OCI-LY3 (cell line): ENCODE results near the gene PRPS2.

ENCODE experiments used
- H2AFZ ChIP-seq: fragments of 200-600, 300-600 bp; shearing (Covaris generic); 2 replicates; pipeline ENCODE4 v1.6.0; 2014; ENCODE audit warnings: antibody characterized with exemption, low read depth, low read length
- H3K27ac ChIP-seq: fragments of 200-600, 300-600 bp; sonication (generic); 2 replicates; pipeline ENCODE4 v1.5.1; 2014; ENCODE audit warnings: mild to moderate bottlenecking, low read length, moderate library complexity, mixed read lengths
- H3K27me3 ChIP-seq: fragments of 200-600, 300-600 bp; sonication (generic); 2 replicates; pipeline ENCODE4 v1.6.1; 2014; ENCODE audit warnings: low read depth, low read length, mixed read lengths
- H3K36me3 ChIP-seq: fragments of 200-600, 300-600 bp; sonication (generic); replicated peaks from 2 replicates; pipeline ENCODE3; 2014; ENCODE audit warnings: low read depth, low read length, mixed read lengths
- H3K4me1 ChIP-seq: fragments of 300-600, 200-600 bp; sonication (generic); 2 replicates; pipeline ENCODE4 v1.6.1; 2014; ENCODE audit warnings: low read length, mixed read lengths
- H3K4me2 ChIP-seq: fragments of 200-600, 300-600 bp; sonication (generic); 2 replicates; pipeline ENCODE4 v1.6.1; 2014; ENCODE audit warnings: low read length, mixed read lengths
- H3K4me3 ChIP-seq: fragments of 300-600, 200-600 bp; sonication (generic); 2 replicates; pipeline ENCODE4 v1.5.1; 2014; ENCODE audit warnings: antibody characterized with exemption, mild to moderate bottlenecking, low read length, moderate library complexity
- H3K79me2 ChIP-seq: fragments of 300-600, 200-600 bp; shearing (Covaris generic); 2 replicates; pipeline ENCODE4 v1.6.1; 2014; ENCODE audit warnings: mild to moderate bottlenecking, low read length, mixed read lengths
- H3K9ac ChIP-seq: fragments of 300-600, 200-600 bp; shearing (Covaris generic); 2 replicates; pipeline ENCODE4 v1.6.0; 2014; ENCODE audit warnings: mild to moderate bottlenecking, low read length, moderate library complexity
- H3K9me3 ChIP-seq: fragments of 200-600, 300-600 bp; shearing (Covaris generic); 2 replicates; pipeline ENCODE4 v1.6.1; 2014; ENCODE audit warnings: low read length, mixed read lengths; ENCODE audit not compliant: insufficient read depth
- H4K20me1 ChIP-seq: fragments of 200-600, 300-600 bp; sonication (generic); 2 replicates; pipeline ENCODE4 v1.6.1; 2016; ENCODE audit warnings: low read length, mixed read lengths; ENCODE audit not compliant: insufficient read depth
- EZH2phosphoT487 ChIP-seq: fragments of 200-600 bp; shearing (Covaris generic); IDR thresholded peaks from 2 replicates; pipeline ENCODE4 v1.6.1; 2018; ENCODE audit warnings: antibody characterized with exemption, mixed run types, low read depth
- TF ChIP-seq, protein P1 (sequence below): fragments of 200-600, 300-600 bp; sonication (generic); IDR thresholded peaks from 2 replicates; pipeline ENCODE4 v1.5.1; 2014; ENCODE audit warnings: antibody characterized with exemption, low read length, low read depth

The PRPS2 gene

DNA sequence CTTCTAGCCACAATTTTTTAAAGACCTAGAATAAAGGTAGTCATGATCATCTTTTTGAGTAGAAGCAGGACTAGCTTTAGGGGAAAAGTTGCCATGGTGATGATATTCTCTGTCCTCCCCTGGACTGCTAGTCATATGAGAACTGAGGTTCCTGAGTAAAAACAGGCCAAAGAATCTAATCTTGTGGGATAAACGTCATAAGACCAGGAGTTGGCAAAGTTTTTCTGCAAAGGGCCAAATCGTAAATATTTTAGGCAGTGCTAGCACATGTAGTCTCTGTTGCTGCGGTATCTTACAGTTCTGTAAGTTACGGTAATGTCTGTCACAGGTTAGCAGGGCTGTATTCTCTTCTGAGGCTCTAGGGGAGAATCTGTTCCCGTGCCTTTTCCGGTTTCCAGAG is 3.4 kb downstream of the PRPS2 start:
- Histone ChIP-seq H3K79me2 (peaks cover 59% of the 10 kb centered on the region), H3K4me1 (peaks cover 18% of the 10 kb centered on the region), H3K27ac (no peak overlapping the region), H3K36me3 (peaks cover 34% of the 10 kb centered on the region), H3K27me3 (no peaks in the 10 kb centered on the region), H4K20me1 (peaks cover 27% of the 10 kb centered on the region), H3K4me2 (no peak overlapping the region), H2AFZ (no peak overlapping the region), H3K9ac (no peak overlapping the region), H3K9me3 (no peaks in the 10 kb centered on the region), H3K4me3 (no peak overlapping the region)
- no peak for TF ChIP-seq EZH2phosphoT487
- TF ChIP-seq, protein P1, sequence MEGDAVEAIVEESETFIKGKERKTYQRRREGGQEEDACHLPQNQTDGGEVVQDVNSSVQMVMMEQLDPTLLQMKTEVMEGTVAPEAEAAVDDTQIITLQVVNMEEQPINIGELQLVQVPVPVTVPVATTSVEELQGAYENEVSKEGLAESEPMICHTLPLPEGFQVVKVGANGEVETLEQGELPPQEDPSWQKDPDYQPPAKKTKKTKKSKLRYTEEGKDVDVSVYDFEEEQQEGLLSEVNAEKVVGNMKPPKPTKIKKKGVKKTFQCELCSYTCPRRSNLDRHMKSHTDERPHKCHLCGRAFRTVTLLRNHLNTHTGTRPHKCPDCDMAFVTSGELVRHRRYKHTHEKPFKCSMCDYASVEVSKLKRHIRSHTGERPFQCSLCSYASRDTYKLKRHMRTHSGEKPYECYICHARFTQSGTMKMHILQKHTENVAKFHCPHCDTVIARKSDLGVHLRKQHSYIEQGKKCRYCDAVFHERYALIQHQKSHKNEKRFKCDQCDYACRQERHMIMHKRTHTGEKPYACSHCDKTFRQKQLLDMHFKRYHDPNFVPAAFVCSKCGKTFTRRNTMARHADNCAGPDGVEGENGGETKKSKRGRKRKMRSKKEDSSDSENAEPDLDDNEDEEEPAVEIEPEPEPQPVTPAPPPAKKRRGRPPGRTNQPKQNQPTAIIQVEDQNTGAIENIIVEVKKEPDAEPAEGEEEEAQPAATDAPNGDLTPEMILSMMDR: no peak

DNA sequence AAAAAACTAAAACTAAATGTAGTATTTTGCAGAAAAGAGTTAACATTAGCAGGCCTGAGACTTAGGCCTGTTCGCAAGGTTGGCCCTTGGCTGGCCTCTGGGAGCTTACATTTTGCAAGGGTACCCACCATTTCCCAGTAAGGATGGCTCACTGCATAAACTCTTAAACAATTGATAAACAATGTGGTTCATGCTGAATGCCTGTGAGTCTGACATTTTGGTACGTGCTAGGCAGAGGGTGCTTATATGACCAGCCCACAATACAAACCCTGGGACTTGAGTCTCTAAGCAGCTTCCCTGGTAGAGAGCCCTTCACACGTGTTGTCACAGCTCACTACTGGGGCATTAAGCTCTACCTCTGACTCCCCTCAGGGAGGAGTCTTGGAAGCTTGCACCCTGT is 7.4 kb downstream of the PRPS2 start:
- peaks cover 41% of the 10 kb centered on the region for H3K36me3 ChIP-seq
- peaks cover 35% of the 10 kb centered on the region for H3K79me2 ChIP-seq
- H3K4me3 ChIP-seq: no peak overlapping the region
- no peak overlapping the region for H3K9ac ChIP-seq
- no peak overlapping the region for H2AFZ ChIP-seq
- H3K4me1 ChIP-seq: no peaks in the 10 kb centered on the region
- no peak overlapping the region for H3K4me2 ChIP-seq
- no peaks in the 10 kb centered on the region for H3K27me3 ChIP-seq
- no peak overlapping the region for H3K27ac ChIP-seq
- no peaks in the 10 kb centered on the region for H3K9me3 ChIP-seq
- H4K20me1 ChIP-seq: peaks cover 16% of the 10 kb centered on the region
- TF ChIP-seq EZH2phosphoT487: no peak
- TF ChIP-seq, protein P1: no peak

DNA sequence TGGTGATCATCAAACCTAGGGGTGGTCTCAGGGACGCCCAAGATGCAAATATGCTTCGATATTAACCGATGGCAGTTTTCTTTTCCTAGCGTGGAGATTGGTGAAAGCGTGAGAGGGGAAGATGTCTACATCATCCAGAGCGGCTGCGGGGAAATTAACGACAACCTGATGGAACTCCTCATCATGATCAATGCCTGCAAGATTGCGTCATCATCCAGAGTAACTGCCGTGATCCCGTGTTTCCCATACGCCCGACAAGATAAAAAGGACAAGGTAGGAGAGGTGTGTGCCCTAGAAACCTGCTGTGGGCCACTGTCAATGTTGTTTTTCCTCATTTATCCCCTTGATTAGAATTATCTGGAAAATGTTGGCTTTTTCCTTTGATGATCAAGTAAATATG is 7.9 kb downstream of the PRPS2 start:
- H3K27ac ChIP-seq: no peak overlapping the region
- no peak overlapping the region for H3K9ac ChIP-seq
- no peaks in the 10 kb centered on the region for H3K4me1 ChIP-seq
- no peaks in the 10 kb centered on the region for H3K27me3 ChIP-seq
- TF ChIP-seq, protein P1: no peak
- no peak for TF ChIP-seq EZH2phosphoT487
- no peak overlapping the region for H3K4me2 ChIP-seq
- H3K79me2 ChIP-seq: peaks cover 29% of the 10 kb centered on the region
- H2AFZ ChIP-seq: no peak overlapping the region
- H3K9me3 ChIP-seq: no peaks in the 10 kb centered on the region
- H4K20me1 ChIP-seq: peaks cover 11% of the 10 kb centered on the region
- H3K36me3 ChIP-seq: peaks cover 39% of the 10 kb centered on the region
- H3K4me3 ChIP-seq: no peak overlapping the region

DNA sequence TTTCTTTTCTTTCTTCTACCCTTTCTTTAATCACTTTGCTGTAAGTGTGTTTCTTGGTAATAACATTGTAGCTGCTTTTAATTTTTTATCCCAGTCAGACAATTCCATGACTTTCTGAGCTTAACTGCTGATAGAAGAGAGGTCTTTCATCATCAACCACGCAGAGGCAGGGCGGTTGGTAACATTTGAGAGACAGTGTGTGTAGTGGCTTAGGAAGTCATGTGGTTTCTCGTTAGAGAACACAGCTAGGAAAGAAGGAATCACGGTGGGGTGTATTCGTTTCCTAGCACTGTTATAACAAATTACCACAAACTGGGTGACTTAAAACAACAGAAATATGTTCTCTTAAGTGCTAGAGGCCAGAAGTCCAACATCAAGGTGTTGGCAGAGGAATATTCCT is 11.5 kb downstream of the PRPS2 start:
- Histone ChIP-seq H3K27ac (no peak overlapping the region), H3K4me3 (no peak overlapping the region), H3K36me3 (peaks cover 35% of the 10 kb centered on the region), H3K9ac (no peak overlapping the region), H3K79me2 (no peaks in the 10 kb centered on the region), H3K27me3 (no peaks in the 10 kb centered on the region), H3K9me3 (no peaks in the 10 kb centered on the region), H2AFZ (no peak overlapping the region), H3K4me1 (no peaks in the 10 kb centered on the region), H4K20me1 (no peaks in the 10 kb centered on the region), H3K4me2 (no peak overlapping the region)
- TF ChIP-seq, protein P1: no peak
- no peak for TF ChIP-seq EZH2phosphoT487
